Measurements from ENCODE around the gene PPP1R13B. TPM values are rescaled to one million over a fixed set of nuclear protein-coding genes. Genes with fewer than 3 reads are reported as not detected.

Gene PPP1R13B
- total RNA-seq, 2 donors from 2014 or later = 15.6 to 17.5 TPM

GRCh38 chr14:103808403-103809001 lies 38.9 kb downstream of the PPP1R13B start:
- no peaks in the 10 kb centered on the region for H3K9me3 ChIP-seq (ENCODE audit: control insufficient read depth, low read length)
- Mint-ChIP-seq H3K36me3 (ENCODE audit: low read depth) (no peaks in the 10 kb centered on the region), H3K4me1 (no peaks in the 10 kb centered on the region), H3K27ac (no peak overlapping the region), H3K9me3 (no peaks in the 10 kb centered on the region), H3K27me3 (ENCODE audit: insufficient read depth) (no peaks in the 10 kb centered on the region), H3K4me3 (no peak overlapping the region)
- TF ChIP-seq CTCF (conservative IDR thresholded peaks at IDR 0.05) = peak; percentile 97
- H3K27me3 ChIP-seq (ENCODE audit: control insufficient read depth, insufficient read depth, low read length, poor library complexity, severe bottlenecking) = no peaks in the 10 kb centered on the region
- no peak overlapping the region for H3K4me3 ChIP-seq (ENCODE audit: low read length)
- peak; percentile 91 for DNase-seq
- no peaks in the 10 kb centered on the region for H3K4me1 ChIP-seq (ENCODE audit: control insufficient read depth, insufficient read depth, low read length)
- H3K9ac ChIP-seq (ENCODE audit: extremely low read depth, low read length, poor library complexity, severe bottlenecking) = no peak overlapping the region
- WGBS, 2 experiments (ENCODE audit: insufficient coverage in 1 of 2, insufficient read length in 1 of 2) = 52 to 58% methylated on average over 3 to 5 of the region's 6 CpGs
- no peaks in the 10 kb centered on the region for H3K36me3 ChIP-seq (ENCODE audit: control insufficient read depth, insufficient read depth, low read length)
- H3K27ac ChIP-seq (ENCODE audit: low read depth, low read length) = no peak overlapping the region

- no peak overlapping the region for H3K4me3 ChIP-seq (ENCODE audit: low read length)
- WGBS, 2 experiments (ENCODE audit: insufficient coverage in 1 of 2, insufficient read length in 1 of 2) = 81 to 86% methylated on average over 3 to 5 of the region's 5 CpGs
- H3K36me3 Mint-ChIP-seq (ENCODE audit: low read depth) = no peaks in the 10 kb centered on the region
- no peaks in the 10 kb centered on the region for H3K4me1 Mint-ChIP-seq
- H3K9me3 Mint-ChIP-seq = no peaks in the 10 kb centered on the region
- no peak for DNase-seq
- TF ChIP-seq CTCF (conservative IDR thresholded peaks at IDR 0.05) = no peak
- H3K9ac ChIP-seq (ENCODE audit: extremely low read depth, low read length, poor library complexity, severe bottlenecking) = no peak overlapping the region
- no peaks in the 10 kb centered on the region for H3K36me3 ChIP-seq (ENCODE audit: control insufficient read depth, insufficient read depth, low read length)
- H3K9me3 ChIP-seq (ENCODE audit: control insufficient read depth, low read length) = no peaks in the 10 kb centered on the region
- no peaks in the 10 kb centered on the region for H3K27me3 ChIP-seq (ENCODE audit: control insufficient read depth, insufficient read depth, low read length, poor library complexity, severe bottlenecking)
- H3K27ac ChIP-seq (ENCODE audit: low read depth, low read length) = no peak overlapping the region
- H3K4me1 ChIP-seq (ENCODE audit: control insufficient read depth, insufficient read depth, low read length) = no peaks in the 10 kb centered on the region
- H3K27ac Mint-ChIP-seq = no peak overlapping the region
- H3K4me3 Mint-ChIP-seq = no peak overlapping the region
- H3K27me3 Mint-ChIP-seq (ENCODE audit: insufficient read depth) = no peaks in the 10 kb centered on the region
These were observed 40.6 kb downstream of the PPP1R13B start for GRCh38 chr14:103806805-103807204.

GRCh38 chr14:103805708-103806107 lies 41.7 kb downstream of the PPP1R13B start:
- Histone ChIP-seq H3K9me3 (ENCODE audit: control insufficient read depth, low read length) (no peaks in the 10 kb centered on the region), H3K4me3 (ENCODE audit: low read length) (no peak overlapping the region), H3K36me3 (ENCODE audit: control insufficient read depth, insufficient read depth, low read length) (no peaks in the 10 kb centered on the region), H3K9ac (ENCODE audit: extremely low read depth, low read length, poor library complexity, severe bottlenecking) (no peak overlapping the region), H3K4me1 (ENCODE audit: control insufficient read depth, insufficient read depth, low read length) (no peaks in the 10 kb centered on the region), H3K27ac (ENCODE audit: low read depth, low read length) (no peak overlapping the region), H3K27me3 (ENCODE audit: control insufficient read depth, insufficient read depth, low read length, poor library complexity, severe bottlenecking) (no peaks in the 10 kb centered on the region)
- Mint-ChIP-seq H3K36me3 (ENCODE audit: low read depth) (no peaks in the 10 kb centered on the region), H3K27me3 (ENCODE audit: insufficient read depth) (no peaks in the 10 kb centered on the region), H3K9me3 (no peaks in the 10 kb centered on the region), H3K4me1 (peaks cover 3% of the 10 kb centered on the region), H3K27ac (no peak overlapping the region), H3K4me3 (no peak overlapping the region)
- 100% methylated on average over 1 of the region's 1 CpG; no CpG with 5 or more reads in 1 of the 2 experiments for WGBS, 2 experiments (ENCODE audit: insufficient coverage in 1 of 2, insufficient read length in 1 of 2)
- no peak for TF ChIP-seq CTCF (conservative IDR thresholded peaks at IDR 0.05)
- DNase-seq = no peak
